Tibial nerve (tissue), 3 donors: ENCODE measurements around the gene FAM50A.

Experiments used
- CTCF ChIP-seq, 5 experiments: fragments of 200-600 bp in 3 of 5; fragments of 450-650 bp in 2 of 5; sonication (generic) in 3 of 5; IDR thresholded peaks; one replicate each; pipeline ENCODE4 v1.5.1; 2016 to 2019; ENCODE audit warnings: antibody characterized with exemption in 5 of 5, mild to moderate bottlenecking in 3 of 5, moderate library complexity in 2 of 5
- POLR2A ChIP-seq, 2 donors: fragments of 450-650 bp; IDR thresholded peaks; one replicate each; pipeline ENCODE4 v1.6.1; 2017; ENCODE audit warnings: antibody characterized with exemption in 2 of 2, mild to moderate bottlenecking in 2 of 2, moderate library complexity in 2 of 2

DNA sequence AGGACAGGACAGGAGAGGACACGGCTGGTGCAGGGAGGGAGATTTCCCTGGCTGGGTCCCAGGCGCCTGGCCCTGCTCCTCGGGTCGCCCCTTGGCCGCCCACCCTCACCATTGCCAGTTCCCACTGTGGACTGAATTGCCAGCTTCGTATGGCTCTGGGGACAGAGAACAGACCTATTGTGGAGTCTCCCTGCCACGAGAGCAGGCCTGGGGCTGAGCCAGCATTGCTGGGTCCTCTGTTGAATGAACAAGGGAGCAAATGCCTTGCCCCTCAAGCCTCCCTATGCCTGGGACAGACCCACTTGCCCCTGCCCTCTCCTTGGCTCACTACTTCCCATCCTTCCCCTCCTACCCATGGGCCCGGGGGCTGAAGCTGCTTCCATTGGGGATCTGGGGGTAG, 18.5 kb downstream of the FAM50A start:
- no peak for TF ChIP-seq CTCF (IDR thresholded peaks at IDR 0.05)
- TF ChIP-seq POLR2A (IDR thresholded peaks at IDR 0.05) = no peak
